ENCODE measurements around the gene PANX2.
"Not testable (repeated sequence)": the region's sequence is repeated elsewhere in the genome, so short reads cannot be mapped to it uniquely, and the experiment has no call there.

Gene PANX2

DNA sequence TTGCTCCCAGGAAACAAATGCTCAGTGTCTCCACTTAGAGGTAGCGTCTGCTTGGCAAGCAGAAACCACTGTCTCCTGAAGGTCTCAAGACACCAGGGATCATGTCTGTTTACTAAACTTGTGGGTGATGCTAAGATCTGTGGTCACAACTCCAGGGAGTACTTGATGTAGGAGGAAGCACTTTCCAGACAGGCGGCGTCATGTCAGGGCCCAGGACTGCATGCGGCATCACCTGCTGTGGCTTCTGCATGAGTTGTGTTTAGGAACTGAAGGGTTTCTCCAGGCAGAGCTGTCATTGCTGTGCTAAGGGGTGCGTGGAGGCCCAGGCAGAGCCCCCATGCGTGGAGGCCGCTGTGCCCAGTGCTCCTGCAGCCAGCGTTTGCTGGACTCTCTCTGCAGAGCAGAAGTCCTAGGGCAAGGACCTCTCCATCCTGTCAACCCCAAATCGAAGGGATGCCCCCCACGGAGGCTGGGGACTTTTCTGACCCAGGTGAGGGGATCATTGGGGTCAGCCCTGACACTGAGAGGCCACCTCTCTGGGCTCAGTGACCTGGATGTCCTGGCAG is 8.1 kb upstream of the PANX2 start:
- H3K79me2 ChIP-seq (ENCODE audit: insufficient read depth, low read length): no peaks in the 10 kb centered on the region
- no peaks in the 10 kb centered on the region; the same call in 1 of the 2 replicates for H3K27me3 ChIP-seq (ENCODE audit: insufficient read depth, low read length)
- H3K4me1 ChIP-seq (ENCODE audit: insufficient read depth, low read length, severe bottlenecking): no peaks in the 10 kb centered on the region
- H3K9ac ChIP-seq (ENCODE audit: low read length): no peak overlapping the region
- H3K4me2 ChIP-seq (ENCODE audit: low read length): no peak overlapping the region
- H3K27ac ChIP-seq (ENCODE audit: low read depth, low read length, poor library complexity, severe bottlenecking): no peak overlapping the region
- no peak overlapping the region for H3K4me3 ChIP-seq (ENCODE audit: low read depth, low read length, poor library complexity, severe bottlenecking)
- no peaks in the 10 kb centered on the region for H3F3A ChIP-seq (ENCODE audit: insufficient read depth, low read length)
- H4K20me1 ChIP-seq (ENCODE audit: insufficient read depth, low read length): no peaks in the 10 kb centered on the region
- H2AFZ ChIP-seq (ENCODE audit: low read length): no peak overlapping the region
- H3K36me3 ChIP-seq (ENCODE audit: insufficient read depth, low read length): no peaks in the 10 kb centered on the region; the same call in 1 of the 2 replicates
- H3K9me2 ChIP-seq (ENCODE audit: low read depth, low read length): no peaks in the 10 kb centered on the region
- TF ChIP-seq, protein P1, sequence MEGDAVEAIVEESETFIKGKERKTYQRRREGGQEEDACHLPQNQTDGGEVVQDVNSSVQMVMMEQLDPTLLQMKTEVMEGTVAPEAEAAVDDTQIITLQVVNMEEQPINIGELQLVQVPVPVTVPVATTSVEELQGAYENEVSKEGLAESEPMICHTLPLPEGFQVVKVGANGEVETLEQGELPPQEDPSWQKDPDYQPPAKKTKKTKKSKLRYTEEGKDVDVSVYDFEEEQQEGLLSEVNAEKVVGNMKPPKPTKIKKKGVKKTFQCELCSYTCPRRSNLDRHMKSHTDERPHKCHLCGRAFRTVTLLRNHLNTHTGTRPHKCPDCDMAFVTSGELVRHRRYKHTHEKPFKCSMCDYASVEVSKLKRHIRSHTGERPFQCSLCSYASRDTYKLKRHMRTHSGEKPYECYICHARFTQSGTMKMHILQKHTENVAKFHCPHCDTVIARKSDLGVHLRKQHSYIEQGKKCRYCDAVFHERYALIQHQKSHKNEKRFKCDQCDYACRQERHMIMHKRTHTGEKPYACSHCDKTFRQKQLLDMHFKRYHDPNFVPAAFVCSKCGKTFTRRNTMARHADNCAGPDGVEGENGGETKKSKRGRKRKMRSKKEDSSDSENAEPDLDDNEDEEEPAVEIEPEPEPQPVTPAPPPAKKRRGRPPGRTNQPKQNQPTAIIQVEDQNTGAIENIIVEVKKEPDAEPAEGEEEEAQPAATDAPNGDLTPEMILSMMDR (IDR thresholded peaks at IDR 0.05; ENCODE audit: low read length): no peak
- TF ChIP-seq EZH2 (IDR thresholded peaks at IDR 0.05; ENCODE audit: borderline replicate concordance, low read length): no peak
- no peaks in the 10 kb centered on the region for H3K9me3 ChIP-seq (ENCODE audit: low read length)

GRCh38 chr22:50165436-50166123 is 5.0 kb upstream of the PANX2 start:
- H3K4me1 ChIP-seq (ENCODE audit: insufficient read depth, low read length, severe bottlenecking): no peaks in the 10 kb centered on the region
- H3K36me3 ChIP-seq (ENCODE audit: insufficient read depth, low read length): no peaks in the 10 kb centered on the region; the same call in 1 of the 2 replicates
- H3K4me2 ChIP-seq (ENCODE audit: low read length): no peak overlapping the region
- no peaks in the 10 kb centered on the region for H3K9me3 ChIP-seq (ENCODE audit: low read length)
- no peak overlapping the region for H3K27ac ChIP-seq (ENCODE audit: low read depth, low read length, poor library complexity, severe bottlenecking)
- no peaks in the 10 kb centered on the region for H3F3A ChIP-seq (ENCODE audit: insufficient read depth, low read length)
- H3K9ac ChIP-seq (ENCODE audit: low read length): no peak overlapping the region
- H3K27me3 ChIP-seq (ENCODE audit: insufficient read depth, low read length): peaks cover 3% of the 10 kb centered on the region; the same call in 1 of the 2 replicates
- no peak overlapping the region for H2AFZ ChIP-seq (ENCODE audit: low read length)
- no peaks in the 10 kb centered on the region for H3K79me2 ChIP-seq (ENCODE audit: insufficient read depth, low read length)
- TF ChIP-seq EZH2 (IDR thresholded peaks at IDR 0.05; ENCODE audit: borderline replicate concordance, low read length): no peak
- TF ChIP-seq, protein P1 (IDR thresholded peaks at IDR 0.05; ENCODE audit: low read length): no peak
- no peaks in the 10 kb centered on the region for H3K9me2 ChIP-seq (ENCODE audit: low read depth, low read length)
- no peaks in the 10 kb centered on the region for H4K20me1 ChIP-seq (ENCODE audit: insufficient read depth, low read length)
- H3K4me3 ChIP-seq (ENCODE audit: low read depth, low read length, poor library complexity, severe bottlenecking): no peak overlapping the region

GRCh38 chr22:50167689-50168489 is 2.6 kb upstream of the PANX2 start:
- TF ChIP-seq, protein P1 (IDR thresholded peaks at IDR 0.05; ENCODE audit: low read length): no peak
- no peak for TF ChIP-seq EZH2 (IDR thresholded peaks at IDR 0.05; ENCODE audit: borderline replicate concordance, low read length)
- peaks cover 4% of the 10 kb centered on the region; the same call in 1 of the 2 replicates for H3F3A ChIP-seq (ENCODE audit: insufficient read depth, low read length)
- no peak overlapping the region for H3K9ac ChIP-seq (ENCODE audit: low read length)
- H3K4me3 ChIP-seq (ENCODE audit: low read depth, low read length, poor library complexity, severe bottlenecking): no peak overlapping the region
- no peaks in the 10 kb centered on the region for H3K79me2 ChIP-seq (ENCODE audit: insufficient read depth, low read length)
- H3K4me1 ChIP-seq (ENCODE audit: insufficient read depth, low read length, severe bottlenecking): no peaks in the 10 kb centered on the region
- H3K4me2 ChIP-seq (ENCODE audit: low read length): no peak overlapping the region
- H4K20me1 ChIP-seq (ENCODE audit: insufficient read depth, low read length): no peaks in the 10 kb centered on the region
- no peak overlapping the region for H3K27ac ChIP-seq (ENCODE audit: low read depth, low read length, poor library complexity, severe bottlenecking)
- no peaks in the 10 kb centered on the region; the same call in 1 of the 2 replicates for H3K36me3 ChIP-seq (ENCODE audit: insufficient read depth, low read length)
- peaks cover 3% of the 10 kb centered on the region; the same call in 1 of the 2 replicates for H3K27me3 ChIP-seq (ENCODE audit: insufficient read depth, low read length)
- H3K9me3 ChIP-seq (ENCODE audit: low read length): no peaks in the 10 kb centered on the region
- no peak overlapping the region for H2AFZ ChIP-seq (ENCODE audit: low read length)
- H3K9me2 ChIP-seq (ENCODE audit: low read depth, low read length): no peaks in the 10 kb centered on the region

DNA sequence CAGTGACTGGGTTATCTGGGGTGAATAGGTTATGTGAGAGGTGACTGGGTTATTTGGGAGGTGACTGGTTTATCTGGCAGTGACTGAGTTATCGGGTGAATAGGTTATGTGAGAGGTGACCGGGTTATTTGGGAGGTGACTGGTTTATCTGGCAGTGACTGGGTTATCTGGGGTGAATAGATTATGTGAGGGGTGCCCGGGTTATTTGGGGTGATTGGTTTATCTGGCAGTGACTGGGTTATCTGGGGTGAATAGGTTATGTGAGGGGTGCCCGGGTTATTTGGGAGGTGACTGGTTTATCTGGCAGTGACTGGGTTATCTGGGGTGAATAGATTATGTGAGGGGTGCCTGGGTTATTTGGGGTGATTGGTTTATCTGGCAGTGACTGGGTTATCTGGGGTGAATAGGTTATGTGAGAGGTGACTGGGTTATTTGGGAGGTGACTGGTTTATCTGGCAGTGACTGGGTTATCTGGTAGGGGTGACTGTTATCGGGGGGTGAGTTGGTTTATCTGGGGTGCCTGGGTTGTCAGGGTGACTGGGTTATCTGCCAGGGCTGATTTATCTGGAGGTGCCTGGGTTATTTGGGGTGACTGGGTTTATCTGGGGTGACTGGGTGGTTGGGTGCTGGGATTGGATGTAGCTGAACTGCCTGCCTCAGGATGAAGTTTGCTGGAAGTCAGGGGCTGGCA is 1.9 kb upstream of the PANX2 start:
- not testable (repeated sequence) for H3K4me2 ChIP-seq (ENCODE audit: low read length); H3K9ac ChIP-seq (ENCODE audit: low read length); H3K9me2 ChIP-seq (ENCODE audit: low read depth, low read length); H3K27me3 ChIP-seq (ENCODE audit: insufficient read depth, low read length); H3K4me1 ChIP-seq (ENCODE audit: insufficient read depth, low read length, severe bottlenecking); H3K4me3 ChIP-seq (ENCODE audit: low read depth, low read length, poor library complexity, severe bottlenecking); H4K20me1 ChIP-seq (ENCODE audit: insufficient read depth, low read length); H3K36me3 ChIP-seq (ENCODE audit: insufficient read depth, low read length); H3K9me3 ChIP-seq (ENCODE audit: low read length); H3K27ac ChIP-seq (ENCODE audit: low read depth, low read length, poor library complexity, severe bottlenecking); H2AFZ ChIP-seq (ENCODE audit: low read length); H3F3A ChIP-seq (ENCODE audit: insufficient read depth, low read length); H3K79me2 ChIP-seq (ENCODE audit: insufficient read depth, low read length)

Measured in OCI-LY1 (cell line).